OCI-LY1 (cell line): ENCODE data around the gene BIVM.

ENCODE experiments used
- H2AFZ ChIP-seq: fragments of 200-600 bp; sonication (generic), shearing (Covaris generic); 2 replicates; pipeline ENCODE4 v1.6.0; 2014; ENCODE audit warnings: antibody characterized with exemption, mild to moderate bottlenecking, low read length
- H3F3A ChIP-seq: fragments of 200-600 bp; sonication (generic), shearing (Covaris generic); 2 replicates; pipeline ENCODE4 v1.6.0; 2014; ENCODE audit warnings: mild to moderate bottlenecking, antibody characterized with exemption, low read length, moderate library complexity; ENCODE audit not compliant: insufficient read depth
- H3K27ac ChIP-seq: fragments of 200-600 bp; sonication (generic); 2 replicates; pipeline ENCODE4 v1.5.1; 2014; ENCODE audit warnings: low read length, mixed run types, mild to moderate bottlenecking, low read depth; ENCODE audit not compliant: poor library complexity, severe bottlenecking
- H3K27me3 ChIP-seq: fragments of 200-600 bp; sonication (generic); 2 replicates; pipeline ENCODE4 v1.6.0; 2014; ENCODE audit warnings: antibody characterized with exemption, mild to moderate bottlenecking, low read length, moderate library complexity; ENCODE audit not compliant: insufficient read depth
- H3K36me3 ChIP-seq: fragments of 200-600 bp; sonication (generic); 2 replicates; pipeline ENCODE4 v1.6.1; 2014; ENCODE audit warnings: mild to moderate bottlenecking, antibody characterized with exemption, low read length, moderate library complexity, mixed read lengths; ENCODE audit not compliant: insufficient read depth
- H3K4me1 ChIP-seq: fragments of 200-600 bp; sonication (generic); 2 replicates; pipeline ENCODE4 v1.5.1; 2014; ENCODE audit warnings: mild to moderate bottlenecking, low read length, moderate library complexity; ENCODE audit not compliant: insufficient read depth, severe bottlenecking
- H3K4me2 ChIP-seq: fragments of 200-600 bp; sonication (generic), shearing (Covaris generic); 2 replicates; pipeline ENCODE4 v1.6.1; 2014; ENCODE audit warnings: low read length
- H3K4me3 ChIP-seq: fragments of 200-600 bp; sonication (generic); 2 replicates; pipeline ENCODE4 v1.5.1; 2014; ENCODE audit warnings: low read length, low read depth, mild to moderate bottlenecking, mixed read lengths; ENCODE audit not compliant: poor library complexity, severe bottlenecking
- H3K79me2 ChIP-seq: fragments of 200-600 bp; shearing (Covaris generic); 2 replicates; pipeline ENCODE4 v1.6.1; 2016; ENCODE audit warnings: mixed run types, low read length, mixed read lengths; ENCODE audit not compliant: insufficient read depth
- H3K9ac ChIP-seq: fragments of 200-600 bp; sonication (generic), shearing (Covaris generic); 2 replicates; pipeline ENCODE4 v1.6.1; 2014; ENCODE audit warnings: mild to moderate bottlenecking, low read length, mixed read lengths
- H3K9me2 ChIP-seq: fragments of 200-600 bp; sonication (generic), shearing (Covaris generic); 2 replicates; pipeline ENCODE4 v1.6.1; 2014; ENCODE audit warnings: low read depth, mild to moderate bottlenecking, low read length, mixed read lengths
- H3K9me3 ChIP-seq: fragments of 200-600 bp; shearing (Covaris generic); 2 replicates; pipeline ENCODE4 v1.6.1; 2014; ENCODE audit warnings: low read length, mixed read lengths
- H4K20me1 ChIP-seq: fragments of 200-600 bp; sonication (generic), shearing (Covaris generic); 2 replicates; pipeline ENCODE4 v1.6.0; 2016; ENCODE audit warnings: mild to moderate bottlenecking, low read length; ENCODE audit not compliant: insufficient read depth
- CTCF ChIP-seq: fragments of 200-600 bp; sonication (generic), shearing (Covaris generic); IDR thresholded peaks from 2 replicates; pipeline ENCODE4 v1.5.1; 2017; ENCODE audit warnings: mild to moderate bottlenecking, antibody characterized with exemption, low read length, moderate library complexity, mixed read lengths
- EZH2 ChIP-seq: fragments of 200-600 bp; sonication (generic), shearing (Covaris generic); IDR thresholded peaks from 2 replicates; pipeline ENCODE4 v1.8.0; 2017; ENCODE audit warnings: borderline replicate concordance, mixed run types, mild to moderate bottlenecking, antibody characterized with exemption, low read length, moderate library complexity, mixed read lengths

BIVM gene

GRCh38 chr13:102798581-102799425 lies at the start of gene BIVM, which contains the start of gene POGLUT2:
Gene BIVM, plus strand, starts transcription at chr13:102799119. Its CDS starts 8,149 bp downstream, at chr13:102807268.
Gene POGLUT2, minus strand, starts transcription at chr13:102798976. Its CDS starts 306 bp downstream, at chr13:102798670.
- Histone ChIP-seq H3K27me3 (no peaks in the 10 kb centered on the region; the same call in 1 of the 2 replicates), H3K36me3 (no peaks in the 10 kb centered on the region), H3F3A (no peaks in the 10 kb centered on the region), H3K79me2 (no peaks in the 10 kb centered on the region), H3K4me1 (no peaks in the 10 kb centered on the region), H3K4me2 (no peak within 1 kb of the TSS), H2AFZ (no peak within 1 kb of the TSS), H3K4me3 (no peak within 1 kb of the TSS), H4K20me1 (no peaks in the 10 kb centered on the region), H3K9me3 (no peaks in the 10 kb centered on the region), H3K9ac (no peak within 1 kb of the TSS), H3K27ac (no peak within 1 kb of the TSS), H3K9me2 (no peaks in the 10 kb centered on the region)
- TF ChIP-seq CTCF (no peak), EZH2 (no peak)

- no peaks in the 10 kb centered on the region for H3K9me2 ChIP-seq
- no peak overlapping the region for H3K4me3 ChIP-seq
- H3K4me1 ChIP-seq = no peaks in the 10 kb centered on the region
- H3K79me2 ChIP-seq = no peaks in the 10 kb centered on the region
- no peaks in the 10 kb centered on the region for H3K36me3 ChIP-seq
- H3K9ac ChIP-seq = no peak overlapping the region
- no peak overlapping the region for H2AFZ ChIP-seq
- no peaks in the 10 kb centered on the region for H3F3A ChIP-seq
- no peak overlapping the region for H3K4me2 ChIP-seq
- no peaks in the 10 kb centered on the region for H3K27me3 ChIP-seq
- no peak overlapping the region for H3K27ac ChIP-seq
- H3K9me3 ChIP-seq = no peaks in the 10 kb centered on the region
- TF ChIP-seq EZH2 = no peak
- TF ChIP-seq CTCF = no peak
- no peaks in the 10 kb centered on the region for H4K20me1 ChIP-seq
Measured at GRCh38 chr13:102751886-102752285, 47.0 kb upstream of the BIVM start.

GRCh38 chr13:102757006-102757405 lies 41.9 kb upstream of the BIVM start:
- Histone ChIP-seq H3K4me1 (no peaks in the 10 kb centered on the region), H3K9me3 (no peaks in the 10 kb centered on the region), H3K4me3 (no peak overlapping the region), H3K27me3 (no peaks in the 10 kb centered on the region), H3K9me2 (no peaks in the 10 kb centered on the region), H3K79me2 (no peaks in the 10 kb centered on the region), H4K20me1 (no peaks in the 10 kb centered on the region), H3K4me2 (no peak overlapping the region), H2AFZ (no peak overlapping the region), H3K27ac (no peak overlapping the region), H3F3A (no peaks in the 10 kb centered on the region), H3K9ac (no peak overlapping the region), H3K36me3 (no peaks in the 10 kb centered on the region)
- TF ChIP-seq CTCF (no peak), EZH2 (no peak)
